GM21367 (cell line): ENCODE data around the gene CHI3L1.

Experiments used
- ATAC-seq: cut with Tn5 transposase; IDR thresholded peaks from one replicate; pipeline ENCODE4 v1.9.1; 2021; ENCODE audit not compliant: unreplicated experiment

Gene CHI3L1

DNA sequence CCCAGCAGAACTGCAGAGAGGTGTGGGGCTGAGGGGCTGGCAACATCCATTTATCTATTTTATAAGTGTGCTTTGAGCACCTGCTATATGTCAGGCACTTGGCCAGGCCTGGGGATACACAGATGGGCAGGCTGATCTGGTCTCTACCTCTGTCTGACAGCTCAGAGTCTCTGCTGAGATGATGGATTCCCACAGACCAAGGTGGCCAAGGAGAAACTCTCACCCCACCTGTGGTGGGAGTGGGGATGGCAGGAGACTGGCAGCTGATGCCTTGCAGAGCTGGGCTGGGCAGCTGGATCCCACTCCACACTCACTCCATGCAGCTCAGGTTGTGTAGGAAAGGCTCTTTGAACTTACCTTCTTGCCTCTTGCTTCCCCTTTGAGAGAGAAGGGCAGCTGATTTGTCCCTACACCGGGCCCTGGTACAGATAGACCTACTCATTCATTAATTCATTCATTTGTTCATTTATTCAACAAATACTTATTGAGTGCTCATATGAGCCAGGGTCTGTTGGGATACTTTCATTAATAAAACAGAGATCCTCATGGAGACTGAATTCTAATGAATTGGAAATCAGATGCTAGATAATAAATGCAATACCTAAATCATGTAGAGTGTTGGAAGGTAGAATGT lies 50.0 kb downstream of the CHI3L1 start:
- ATAC-seq: no peak

DNA sequence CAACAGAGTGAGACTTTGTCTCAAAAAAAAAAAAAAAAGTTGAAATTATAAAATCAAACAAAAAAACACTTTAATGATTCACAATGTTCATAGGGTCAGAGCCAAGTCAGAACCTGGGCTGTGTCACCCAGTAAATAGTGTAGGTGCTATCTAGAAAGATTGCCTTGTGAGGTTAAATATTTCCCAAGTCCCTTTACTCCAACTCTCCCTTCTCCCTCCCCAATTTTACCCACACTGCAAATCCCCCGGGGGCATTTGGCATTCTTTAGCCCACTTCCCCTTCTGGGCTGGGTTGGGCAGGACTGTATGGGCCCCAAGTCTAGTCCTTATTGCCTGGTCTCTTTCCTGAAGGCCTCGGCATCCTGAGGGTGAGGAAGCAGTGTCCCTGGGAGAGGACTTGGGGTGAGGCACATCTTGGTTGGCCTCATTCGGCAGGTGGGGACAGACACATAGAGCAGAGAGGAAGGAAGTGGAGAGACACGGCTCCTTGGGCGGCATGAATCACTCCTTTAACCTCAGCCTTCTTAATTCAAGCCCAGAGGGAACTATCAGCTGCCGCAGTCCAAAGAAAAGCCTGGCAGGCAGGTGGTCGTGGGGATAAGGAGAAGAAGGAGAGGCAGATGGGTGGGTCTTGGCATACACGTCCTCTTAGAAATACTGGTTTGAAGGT lies 50.7 kb downstream of the CHI3L1 start:
- ATAC-seq: no peak

DNA sequence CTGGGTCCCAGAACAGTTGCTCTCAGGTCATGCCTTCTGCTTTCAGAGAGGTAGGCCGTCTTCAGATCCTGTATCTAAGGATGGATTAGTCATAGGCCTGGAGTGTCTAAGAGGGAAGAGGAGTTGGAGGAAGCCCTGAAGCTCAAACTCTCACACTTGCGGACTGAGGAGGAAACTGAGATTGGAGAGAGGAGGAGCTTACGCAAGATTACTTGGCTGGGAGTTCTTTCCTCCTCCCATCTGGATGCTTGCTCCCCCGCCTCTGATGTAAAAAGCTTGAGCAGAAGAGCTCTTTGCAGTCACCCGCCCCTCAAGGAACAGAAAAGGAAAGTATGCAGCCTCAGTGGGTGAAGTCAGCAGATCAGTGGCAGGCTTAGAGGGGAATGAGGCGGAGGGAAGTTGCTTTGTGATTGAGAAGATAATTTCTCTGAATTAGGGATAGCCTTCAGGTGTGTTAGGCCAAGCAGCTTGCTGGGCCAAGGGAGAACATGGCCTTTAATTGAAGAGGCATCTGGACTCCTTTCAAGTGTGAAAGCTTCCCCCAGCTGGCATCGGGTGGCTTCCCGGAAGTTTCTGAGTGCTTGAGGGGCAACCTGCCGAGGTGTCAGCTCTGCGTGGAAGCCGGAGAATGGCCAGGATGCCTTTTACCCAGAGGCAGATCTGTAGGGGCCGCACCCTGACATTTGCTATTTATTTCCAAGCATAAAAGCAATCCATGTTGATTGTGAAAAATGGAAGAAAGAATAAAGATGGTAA lies 52.4 kb downstream of the CHI3L1 start:
- no peak for ATAC-seq

DNA sequence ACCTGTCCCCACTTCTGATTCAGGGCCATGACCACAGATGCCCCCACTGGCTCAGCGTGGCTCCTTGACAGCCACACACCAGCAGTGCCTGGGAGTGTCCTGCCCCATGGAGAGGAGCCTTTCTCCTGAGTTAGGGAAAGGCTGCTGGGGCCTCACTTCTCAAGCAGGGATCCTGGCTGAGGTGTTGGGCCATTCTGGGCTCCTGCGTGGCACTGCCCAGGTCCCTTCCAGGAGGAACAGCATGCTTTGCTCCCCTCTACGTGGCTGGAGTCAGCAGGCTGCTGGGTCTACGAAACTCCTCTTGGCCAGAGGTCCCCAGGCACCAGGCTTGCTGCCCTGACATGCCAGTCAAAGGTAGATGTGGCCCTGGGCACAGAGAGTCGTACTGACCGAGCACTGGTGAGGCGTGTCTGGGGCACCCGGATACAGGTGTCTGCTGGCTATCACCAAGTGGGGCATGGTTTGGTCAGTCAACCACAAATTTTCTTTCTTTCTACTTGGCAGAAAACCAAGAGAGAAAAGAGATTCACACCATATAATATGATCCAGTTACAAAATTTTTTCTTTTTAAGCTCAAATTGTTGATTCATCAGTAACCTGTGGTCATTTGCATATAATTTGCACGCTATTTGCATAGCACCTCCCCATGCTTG lies 54.8 kb downstream of the CHI3L1 start:
- no peak for ATAC-seq

DNA sequence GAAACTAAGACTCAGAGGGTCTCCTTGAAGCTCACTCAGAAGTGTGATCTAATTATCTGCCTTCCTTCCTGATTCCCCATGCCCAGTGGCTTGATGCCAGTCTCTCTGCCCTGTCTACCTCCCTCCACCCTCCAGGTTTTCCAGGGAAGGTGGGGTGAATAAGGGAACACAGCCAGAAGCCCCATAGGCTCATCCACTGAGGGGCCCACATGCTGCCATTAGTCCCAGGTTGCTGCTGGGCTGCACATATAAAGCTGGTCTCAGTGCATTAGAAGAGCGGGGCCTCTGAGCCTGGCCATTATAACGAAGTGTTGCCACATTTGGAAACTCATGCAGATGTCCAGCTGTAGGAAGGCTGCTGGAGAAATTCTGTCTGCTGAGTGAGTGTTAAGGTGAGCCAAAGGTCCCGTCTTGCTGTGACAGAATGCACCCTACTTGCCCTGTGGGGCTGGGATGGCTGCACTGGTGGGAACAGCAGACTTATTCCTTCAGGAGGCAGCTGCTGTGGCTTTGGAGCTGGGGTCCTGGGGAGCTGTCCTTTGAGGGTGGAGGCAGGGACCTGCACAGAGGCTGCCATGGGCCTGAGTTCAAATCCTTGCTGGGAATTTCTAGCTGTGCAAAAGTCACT lies 56.0 kb downstream of the CHI3L1 start:
- no peak for ATAC-seq

DNA sequence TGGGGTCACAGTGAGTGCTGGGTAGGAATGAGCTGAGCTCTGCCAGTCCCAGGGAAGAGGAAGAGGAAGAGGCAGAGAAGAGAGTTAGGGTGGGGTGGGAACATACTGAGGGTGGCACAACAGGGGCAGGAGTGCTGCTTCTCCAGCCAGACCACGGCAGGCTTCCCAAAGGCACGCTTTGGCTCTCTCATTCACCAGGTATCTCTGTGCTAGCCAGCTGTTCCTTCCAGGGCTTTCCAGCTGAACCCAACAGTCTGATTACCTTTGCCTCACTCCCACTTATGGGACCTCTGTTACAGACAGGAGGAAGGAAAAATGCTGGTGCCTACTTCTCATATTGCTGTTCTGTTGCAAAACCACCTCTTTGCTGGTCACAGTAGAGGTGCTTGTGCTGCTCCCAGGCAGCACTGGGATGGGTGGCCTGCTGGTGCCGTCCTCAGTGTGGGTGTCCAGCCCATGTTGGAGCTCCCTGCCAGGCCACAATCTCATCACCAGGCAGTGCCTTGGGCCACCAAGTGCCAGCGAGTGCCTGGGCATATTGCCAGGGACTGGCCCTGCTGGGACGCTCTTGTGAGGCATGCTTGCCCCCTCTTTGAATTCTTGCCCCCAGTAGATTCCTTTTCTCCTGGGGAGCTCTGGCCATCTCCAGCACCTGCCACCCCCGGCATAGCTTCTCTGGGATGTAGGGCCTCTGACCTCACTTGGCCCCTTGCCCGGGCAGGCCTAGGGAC lies 56.8 kb downstream of the CHI3L1 start:
- no peak for ATAC-seq
